Measurements from ENCODE around the gene ANKRD16. TPM values are rescaled to one million over a fixed set of nuclear protein-coding genes. Genes with fewer than 3 reads are reported as not detected.
"Not testable (repeated sequence)": the region's sequence is repeated elsewhere in the genome, so short reads cannot be mapped to it uniquely, and the experiment has no call there.

Gene ANKRD16
- total RNA-seq, 1 experiment from 2014 or later = 4.9 TPM

DNA sequence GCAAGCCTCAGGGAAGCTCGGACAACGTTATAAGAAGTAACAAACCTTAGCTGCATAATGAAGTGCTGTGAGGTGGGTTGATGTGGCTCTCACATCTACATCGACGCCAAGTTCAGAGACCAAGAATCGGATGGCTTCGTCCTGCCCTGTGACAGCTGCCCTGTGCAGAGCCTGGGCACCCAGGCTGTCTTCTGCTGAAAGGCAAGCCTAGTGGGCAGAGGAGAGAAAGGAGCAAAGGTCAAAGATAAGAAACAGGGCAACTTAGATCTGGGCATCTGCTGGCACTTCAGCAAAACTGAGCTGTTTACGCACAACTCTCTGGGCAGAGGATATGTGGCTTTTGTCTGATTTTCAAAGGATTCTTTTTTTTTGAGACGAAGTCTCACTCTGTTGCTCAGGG, 6.7 kb downstream of the ANKRD16 start:
- Histone ChIP-seq H2AFZ (ENCODE audit: low read length) (no peak overlapping the region), H3K4me1 (ENCODE audit: insufficient read depth, low read length) (no peaks in the 10 kb centered on the region), H3K9ac (ENCODE audit: low read length) (no peak overlapping the region), H3K79me2 (ENCODE audit: low read length) (peaks cover 4% of the 10 kb centered on the region), H3K4me3 (ENCODE audit: low read length) (no peak overlapping the region), H4K20me1 (ENCODE audit: low read length) (no peaks in the 10 kb centered on the region), H3F3A (ENCODE audit: low read length, unreplicated experiment) (no peaks in the 10 kb centered on the region), H3K9me2 (replicated peaks; ENCODE audit: low read length) (no peaks in the 10 kb centered on the region), H3K4me2 (ENCODE audit: low read length) (no peak overlapping the region), H3K27me3 (ENCODE audit: low read length) (no peaks in the 10 kb centered on the region), H3K27ac (ENCODE audit: low read length) (no peak overlapping the region), H3K36me3 (ENCODE audit: low read depth, low read length) (no peaks in the 10 kb centered on the region), H3K9me3 (ENCODE audit: low read length) (no peaks in the 10 kb centered on the region)
- DNase-seq (no peak), ATAC-seq (no peak)
- CTCF ChIA-PET = no interaction called here
- intact Hi-C loops (cut with micrococcal nuclease) = loop anchor here (10.0 kb wide), 1 partner anchor 198 kb away; the partner anchor contains the start of gene TASOR2
- no TSS peak for BruUV-seq (replicated peaks)
- TF ChIP-seq CTCF (conservative IDR thresholded peaks at IDR 0.05; ENCODE audit: low read depth, low read length) (no peak), EZH2 (IDR thresholded peaks at IDR 0.05; ENCODE audit: low read length, unreplicated experiment) (no peak), EZH2phosphoT487 (IDR thresholded peaks at IDR 0.05; ENCODE audit: borderline replicate concordance, low read length) (no peak)
- POLR2A ChIA-PET (ENCODE audit: unreplicated experiment) = interaction anchor here (0.7 kb wide), 1 partner anchor 13 kb away, joined by 8 read pairs; no protein-coding TSS in a partner anchor

DNA sequence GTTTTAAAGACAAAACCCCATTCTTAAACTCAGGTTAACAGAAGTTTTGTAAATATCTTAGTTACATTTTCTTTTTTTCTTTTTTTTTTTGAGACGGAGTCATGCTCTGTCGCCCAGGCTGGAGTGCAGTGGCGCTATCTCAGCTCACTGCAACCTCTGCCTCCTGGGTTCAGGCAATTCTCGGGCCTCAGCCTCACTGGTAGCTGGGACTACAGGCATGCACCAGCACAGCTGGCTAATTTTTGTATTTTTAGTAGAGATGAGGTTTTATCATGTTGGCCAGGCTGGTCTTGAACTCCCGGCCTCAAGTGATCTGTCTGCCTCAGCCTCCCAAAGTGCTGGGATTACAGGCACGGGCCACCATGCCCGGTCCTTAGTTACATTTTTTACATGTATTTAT, 12.7 kb downstream of the ANKRD16 start:
- H3K4me2 ChIP-seq (ENCODE audit: low read length); H3K27ac ChIP-seq (ENCODE audit: low read length); DNase-seq; H3K36me3 ChIP-seq (ENCODE audit: low read depth, low read length); H3K9ac ChIP-seq (ENCODE audit: low read length); H3K9me3 ChIP-seq (ENCODE audit: low read length); BruUV-seq (replicated peaks); ATAC-seq; H3K4me3 ChIP-seq (ENCODE audit: low read length); H2AFZ ChIP-seq (ENCODE audit: low read length); H3K79me2 ChIP-seq (ENCODE audit: low read length); H3K27me3 ChIP-seq (ENCODE audit: low read length); H3K4me1 ChIP-seq (ENCODE audit: insufficient read depth, low read length); H3K9me2 ChIP-seq (replicated peaks; ENCODE audit: low read length); CTCF ChIA-PET; intact Hi-C loops (cut with micrococcal nuclease); H4K20me1 ChIP-seq (ENCODE audit: low read length); H3F3A ChIP-seq (ENCODE audit: low read length, unreplicated experiment): not testable (repeated sequence)
- POLR2A ChIA-PET (ENCODE audit: unreplicated experiment) = interaction anchor here (0.6 kb wide), 1 partner anchor 95 kb away, joined by 3 read pairs; no protein-coding TSS in a partner anchor

- BruUV-seq (replicated peaks) = no TSS peak
- CTCF ChIA-PET = no interaction called here
- TF ChIP-seq CTCF (conservative IDR thresholded peaks at IDR 0.05; ENCODE audit: low read depth, low read length) (no peak), EZH2phosphoT487 (IDR thresholded peaks at IDR 0.05; ENCODE audit: borderline replicate concordance, low read length) (no peak), EZH2 (IDR thresholded peaks at IDR 0.05; ENCODE audit: low read length, unreplicated experiment) (no peak)
- POLR2A ChIA-PET (ENCODE audit: unreplicated experiment) = interaction anchor here (0.6 kb wide), 1 partner anchor 272 kb away, joined by 3 read pairs; no protein-coding TSS in a partner anchor
- Histone ChIP-seq H3K4me2 (ENCODE audit: low read length) (no peak overlapping the region), H3F3A (ENCODE audit: low read length, unreplicated experiment) (no peaks in the 10 kb centered on the region), H3K4me1 (ENCODE audit: insufficient read depth, low read length) (peaks cover 3% of the 10 kb centered on the region; the same call in 1 of the 2 replicates), H2AFZ (ENCODE audit: low read length) (no peak overlapping the region), H3K9me3 (ENCODE audit: low read length) (no peaks in the 10 kb centered on the region), H3K27ac (ENCODE audit: low read length) (no peak overlapping the region), H3K4me3 (ENCODE audit: low read length) (no peak overlapping the region), H4K20me1 (ENCODE audit: low read length) (no peaks in the 10 kb centered on the region), H3K36me3 (ENCODE audit: low read depth, low read length) (no peaks in the 10 kb centered on the region), H3K79me2 (ENCODE audit: low read length) (no peaks in the 10 kb centered on the region), H3K27me3 (ENCODE audit: low read length) (no peaks in the 10 kb centered on the region), H3K9me2 (replicated peaks; ENCODE audit: low read length) (no peaks in the 10 kb centered on the region), H3K9ac (ENCODE audit: low read length) (no peak overlapping the region)
- intact Hi-C loops (cut with micrococcal nuclease) = no loop called here
- DNase-seq (no peak), ATAC-seq (no peak)
Measured at GRCh38 chr10:5876181-5876768, 13.4 kb downstream of the ANKRD16 start.

Data from PC-3 (cell line).